Measurements from ENCODE around the gene WFIKKN1.

The WFIKKN1 gene

DNA sequence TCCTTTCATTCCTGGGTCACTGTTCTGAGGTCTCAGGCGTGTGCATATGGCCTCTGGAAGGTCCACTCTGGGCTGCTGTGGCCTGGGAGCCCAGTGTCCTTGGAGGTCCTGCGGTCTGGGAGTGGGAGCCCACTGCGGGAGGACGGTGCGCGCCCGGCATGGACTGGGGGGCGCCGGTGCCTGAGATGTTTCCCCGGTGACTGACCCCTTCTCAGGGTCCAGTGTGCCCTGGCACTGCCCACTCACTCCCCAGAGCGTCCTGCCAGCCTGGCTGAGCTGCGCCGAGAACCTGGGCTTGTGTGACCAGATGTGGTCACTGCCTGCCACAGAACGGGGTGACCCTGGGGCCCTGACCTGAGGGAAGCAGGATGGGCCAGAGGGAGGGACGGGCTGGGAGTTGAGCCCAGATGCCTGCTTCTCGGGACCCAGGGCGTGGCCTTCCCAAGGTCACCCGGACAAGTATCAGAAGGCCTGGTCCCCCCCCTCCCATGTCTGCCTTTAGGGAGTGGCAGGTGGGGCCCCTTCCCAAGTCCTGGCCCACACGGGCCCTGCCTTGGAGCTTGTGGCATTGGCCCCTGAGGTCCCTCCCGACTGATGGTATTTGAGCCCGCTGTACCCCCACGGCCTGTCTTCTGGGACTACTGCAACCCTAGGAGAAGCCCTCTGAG is 43.6 kb downstream of the WFIKKN1 start:
- DNase-seq (ENCODE audit: low read depth) = no peak

GRCh38 chr16:674968-675883 is 44.4 kb downstream of the WFIKKN1 start, which contains the start of gene RHBDL1:
RHBDL1 (plus strand) TSS chr16:675671; CDS start chr16:675791, 120 bp downstream.
- DNase-seq (ENCODE audit: low read depth) = no peak

DNA sequence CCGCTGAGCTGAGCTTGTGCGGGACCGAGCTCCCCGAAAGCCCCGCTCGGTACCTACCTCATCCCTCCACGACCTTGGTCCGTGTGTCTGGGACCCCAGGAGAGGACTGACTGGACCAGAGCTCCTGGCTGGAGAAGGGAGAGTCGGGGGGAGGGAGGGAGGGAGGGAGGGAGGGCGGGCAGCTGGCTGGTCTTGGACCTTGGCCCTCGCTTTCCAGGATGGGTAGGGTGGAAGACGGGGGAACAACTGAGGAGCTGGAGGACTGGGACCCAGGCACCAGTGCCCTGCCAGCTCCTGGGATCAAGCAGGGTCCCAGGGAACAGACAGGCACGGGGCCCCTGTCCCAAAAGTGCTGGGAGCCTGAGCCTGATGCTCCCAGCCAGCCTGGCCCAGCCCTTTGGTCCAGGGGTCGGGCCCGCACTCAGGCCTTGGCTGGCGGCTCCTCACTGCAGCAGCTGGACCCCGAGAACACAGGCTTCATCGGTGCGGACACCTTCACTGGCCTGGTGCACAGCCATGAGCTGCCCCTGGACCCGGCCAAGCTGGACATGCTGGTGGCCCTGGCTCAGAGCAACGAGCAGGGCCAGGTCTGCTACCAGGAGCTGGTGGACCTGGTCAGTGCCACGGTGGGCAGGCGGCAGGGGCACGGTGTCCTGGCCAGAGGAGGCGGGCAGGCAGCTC is 45.2 kb downstream of the WFIKKN1 start:
- DNase-seq (ENCODE audit: low read depth) = no peak

GRCh38 chr16:676565-676902 is 45.7 kb downstream of the WFIKKN1 start:
- DNase-seq (ENCODE audit: low read depth) = no peak

DNA sequence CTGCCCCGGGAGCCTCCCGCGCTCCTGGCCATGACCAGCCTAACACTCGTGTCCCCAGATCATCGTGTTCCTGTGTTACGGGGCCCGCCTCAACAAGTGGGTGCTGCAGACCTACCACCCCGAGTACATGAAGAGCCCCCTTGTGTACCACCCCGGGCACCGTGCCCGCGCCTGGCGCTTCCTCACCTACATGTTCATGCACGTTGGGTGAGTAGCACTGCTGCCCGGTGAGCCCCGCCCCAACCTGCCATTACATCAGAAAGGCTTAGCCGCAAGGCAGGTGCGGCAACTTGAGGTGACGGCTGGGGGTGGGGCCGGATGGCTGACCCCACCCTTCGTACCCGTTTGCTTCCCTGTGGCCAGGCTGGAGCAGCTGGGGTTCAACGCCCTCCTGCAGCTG is 46.1 kb downstream of the WFIKKN1 start:
- DNase-seq (ENCODE audit: low read depth) = no peak

DNA sequence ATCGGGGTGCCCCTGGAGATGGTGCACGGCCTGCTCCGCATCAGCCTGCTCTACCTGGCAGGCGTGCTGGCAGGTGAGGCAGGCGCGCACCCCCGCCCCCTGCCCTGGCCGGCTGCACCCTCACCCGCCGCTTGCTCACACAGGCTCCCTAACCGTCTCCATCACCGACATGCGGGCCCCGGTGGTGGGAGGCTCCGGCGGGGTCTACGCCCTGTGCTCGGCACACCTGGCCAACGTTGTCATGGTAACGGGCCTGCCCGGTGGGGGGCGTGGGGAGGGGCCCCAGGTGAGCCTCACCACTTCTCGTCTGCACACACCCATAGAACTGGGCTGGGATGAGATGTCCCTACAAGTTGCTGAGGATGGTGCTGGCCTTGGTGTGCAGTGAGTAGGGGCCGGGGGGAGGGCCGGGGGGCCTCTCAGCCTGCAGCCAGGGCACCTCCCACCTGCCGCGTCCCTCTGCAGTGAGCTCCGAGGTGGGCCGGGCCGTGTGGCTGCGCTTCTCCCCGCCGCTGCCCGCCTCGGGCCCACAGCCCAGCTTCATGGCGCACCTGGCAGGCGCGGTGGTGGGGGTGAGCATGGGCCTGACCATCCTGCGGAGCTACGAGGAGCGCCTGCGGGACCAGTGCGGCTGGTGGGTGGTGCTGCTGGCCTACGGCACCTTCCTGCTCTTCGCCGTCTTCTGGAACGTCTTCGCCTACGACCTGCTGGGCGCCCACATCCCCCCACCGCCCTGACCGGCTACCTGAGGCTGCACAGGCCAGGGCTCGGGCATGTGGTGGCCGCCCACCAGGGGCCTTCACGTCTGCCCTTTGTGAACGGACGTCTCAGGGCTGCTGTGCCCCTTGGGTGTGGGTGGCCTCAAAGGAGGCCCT is 46.8 kb downstream of the WFIKKN1 start:
- no peak for DNase-seq (ENCODE audit: low read depth)

DNA sequence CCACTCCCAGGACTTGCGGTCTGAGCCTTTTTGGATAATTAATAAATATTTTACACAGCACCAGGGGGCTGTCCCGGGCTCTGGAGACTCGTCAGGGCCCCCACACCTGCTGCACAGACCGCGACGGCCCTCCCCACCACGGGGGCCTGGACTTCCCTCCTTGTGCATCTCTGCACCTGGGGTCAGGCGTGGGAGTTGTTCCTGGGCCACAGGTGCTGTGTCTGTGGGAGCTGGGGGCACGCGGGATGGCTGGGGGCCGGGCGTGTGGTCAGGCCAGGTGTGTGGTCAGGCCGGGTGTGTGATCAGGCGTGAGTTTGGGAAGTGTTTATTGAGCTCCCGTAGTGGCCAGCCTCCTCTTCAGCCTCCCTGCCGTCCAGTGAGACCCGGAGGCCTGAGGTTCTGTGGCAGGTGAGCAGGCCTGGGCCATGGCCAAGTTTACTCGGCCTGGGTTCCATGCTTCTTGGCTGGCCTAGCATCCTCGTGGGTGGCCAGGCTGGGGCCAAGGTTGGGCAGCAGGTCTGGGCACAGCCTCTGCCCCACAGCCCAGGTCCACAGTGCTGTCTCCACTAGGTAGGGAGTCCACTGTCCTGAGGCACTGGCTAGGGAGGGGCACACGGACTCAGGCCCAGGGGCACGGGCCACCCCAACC is 47.5 kb downstream of the WFIKKN1 start:
- no peak for DNase-seq (ENCODE audit: low read depth)

- no peak for DNase-seq (ENCODE audit: low read depth)
Observed at GRCh38 chr16:678858-679813, 48.4 kb downstream of the WFIKKN1 start.

DNA sequence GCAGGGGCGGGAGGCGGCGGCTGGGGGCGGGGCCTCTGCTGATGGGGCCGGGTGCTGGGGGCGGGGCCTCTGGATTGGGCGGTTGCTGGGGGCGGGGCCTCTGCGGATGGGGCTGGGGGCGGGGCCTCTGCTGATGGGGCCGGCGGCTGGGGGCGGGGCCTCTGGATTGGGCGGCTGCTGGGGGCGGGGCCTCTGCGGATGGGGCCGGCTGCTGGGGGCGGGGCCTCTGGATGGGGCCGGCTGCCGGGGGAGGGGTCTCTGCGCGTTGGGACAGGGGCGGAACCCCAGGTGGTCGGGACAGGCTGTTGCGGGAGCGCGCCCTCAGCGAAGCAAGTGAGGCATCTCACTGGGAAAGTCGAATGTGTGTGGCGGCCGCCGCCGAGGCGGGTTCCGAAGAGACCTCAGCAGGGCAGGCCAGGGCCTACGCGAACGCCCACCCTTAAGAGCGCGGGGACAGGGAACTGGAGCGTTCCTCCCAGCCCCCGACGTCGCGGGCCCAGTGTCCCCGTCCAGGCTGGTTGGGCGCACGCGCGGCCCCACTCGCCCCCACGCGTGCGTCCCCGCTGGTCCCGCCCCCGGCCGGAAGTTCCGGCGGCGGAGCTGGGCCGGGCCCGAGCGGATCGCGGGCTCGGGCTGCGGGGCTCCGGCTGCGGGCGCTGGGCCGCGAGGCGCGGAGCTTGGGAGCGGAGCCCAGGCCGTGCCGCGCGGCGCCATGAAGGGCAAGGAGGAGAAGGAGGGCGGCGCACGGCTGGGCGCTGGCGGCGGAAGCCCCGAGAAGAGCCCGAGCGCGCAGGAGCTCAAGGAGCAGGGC is 49.2 kb downstream of the WFIKKN1 start, which contains the start of gene STUB1:
Gene STUB1, plus strand, starts transcription at position 597 of the 811 bp plus-strand sequence. Its CDS starts 116 bp downstream, at position 713.
- peak; percentile 83 for DNase-seq (ENCODE audit: low read depth)

DNA sequence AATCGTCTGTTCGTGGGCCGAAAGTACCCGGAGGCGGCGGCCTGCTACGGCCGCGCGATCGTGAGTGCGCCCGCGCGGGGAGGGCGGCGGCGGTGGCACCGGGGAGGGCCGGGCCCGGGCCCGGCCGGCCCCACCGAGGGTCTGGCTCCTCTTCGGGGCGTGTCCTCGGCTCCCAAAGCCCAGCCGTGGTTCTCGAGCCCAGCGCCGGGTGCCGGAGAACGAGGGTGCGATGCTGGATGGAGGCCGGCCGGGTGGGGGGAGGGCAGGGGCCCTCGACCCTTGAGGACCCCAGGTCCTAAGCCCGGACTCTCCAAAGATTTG is 49.8 kb downstream of the WFIKKN1 start:
- DNase-seq (ENCODE audit: low read depth) = no peak

GRCh38 chr16:680967-681745 is 50.4 kb downstream of the WFIKKN1 start:
- no peak for DNase-seq (ENCODE audit: low read depth)

DNA sequence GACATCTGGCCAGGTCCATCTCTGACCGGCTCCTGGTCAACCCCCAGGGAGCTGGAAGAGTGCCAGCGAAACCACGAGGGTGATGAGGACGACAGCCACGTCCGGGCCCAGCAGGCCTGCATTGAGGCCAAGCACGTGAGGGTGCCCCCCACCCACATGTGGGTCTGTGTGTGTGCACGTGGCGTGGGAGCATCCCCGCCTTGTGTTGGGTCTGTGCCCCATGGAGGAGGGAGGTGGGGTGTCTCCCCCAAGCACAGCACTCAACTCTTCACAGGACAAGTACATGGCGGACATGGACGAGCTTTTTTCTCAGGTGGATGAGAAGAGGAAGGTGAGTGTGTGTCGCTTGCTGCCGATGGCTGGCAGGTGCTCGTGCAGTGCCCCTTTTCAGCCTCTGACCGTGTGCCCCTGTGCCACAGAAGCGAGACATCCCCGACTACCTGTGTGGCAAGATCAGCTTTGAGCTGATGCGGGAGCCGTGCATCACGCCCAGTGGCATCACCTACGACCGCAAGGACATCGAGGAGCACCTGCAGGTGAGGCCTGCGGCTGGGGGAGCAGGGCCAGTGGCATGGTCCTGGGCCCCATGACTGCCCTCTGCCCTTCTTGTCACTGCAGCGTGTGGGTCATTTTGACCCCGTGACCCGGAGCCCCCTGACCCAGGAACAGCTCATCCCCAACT is 51.1 kb downstream of the WFIKKN1 start:
- no peak for DNase-seq (ENCODE audit: low read depth)

DNA sequence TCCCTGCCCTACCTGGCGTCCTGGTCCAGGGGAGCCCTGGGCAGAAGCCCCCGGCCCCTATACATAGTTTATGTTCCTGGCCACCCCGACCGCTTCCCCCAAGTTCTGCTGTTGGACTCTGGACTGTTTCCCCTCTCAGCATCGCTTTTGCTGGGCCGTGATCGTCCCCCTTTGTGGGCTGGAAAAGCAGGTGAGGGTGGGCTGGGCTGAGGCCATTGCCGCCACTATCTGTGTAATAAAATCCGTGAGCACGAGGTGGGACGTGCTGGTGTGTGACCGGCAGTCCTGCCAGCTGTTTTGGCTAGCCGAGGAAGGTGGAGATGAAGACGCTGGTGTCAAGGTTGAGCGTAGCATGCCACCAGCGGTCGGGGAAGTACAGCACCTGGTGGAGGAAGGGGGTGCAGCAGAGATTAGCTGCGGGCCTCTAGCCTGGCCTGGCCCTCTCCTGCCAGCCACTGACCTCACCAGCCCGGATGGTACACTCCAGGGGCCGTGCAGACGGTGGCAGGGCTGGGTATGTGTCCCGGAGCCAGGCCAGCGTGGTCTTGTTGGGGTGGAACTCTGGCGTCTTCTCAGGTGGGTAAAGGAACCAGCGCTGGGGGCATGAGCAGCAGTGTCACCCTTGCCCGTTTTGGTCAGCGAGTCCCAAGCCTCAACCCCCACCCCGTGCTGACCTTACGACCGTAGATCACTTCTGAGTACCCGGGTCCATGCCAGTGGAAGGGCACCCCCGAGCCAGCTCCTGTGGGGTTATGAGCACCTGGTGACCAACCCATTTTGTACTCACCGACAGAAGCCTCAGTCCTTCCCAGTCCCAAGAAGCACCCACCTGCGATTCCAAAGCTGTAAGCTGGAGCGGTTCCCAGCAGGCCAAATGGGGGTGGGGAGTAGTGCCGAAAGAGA is 52.0 kb downstream of the WFIKKN1 start:
- DNase-seq (ENCODE audit: low read depth) = no peak

DNA sequence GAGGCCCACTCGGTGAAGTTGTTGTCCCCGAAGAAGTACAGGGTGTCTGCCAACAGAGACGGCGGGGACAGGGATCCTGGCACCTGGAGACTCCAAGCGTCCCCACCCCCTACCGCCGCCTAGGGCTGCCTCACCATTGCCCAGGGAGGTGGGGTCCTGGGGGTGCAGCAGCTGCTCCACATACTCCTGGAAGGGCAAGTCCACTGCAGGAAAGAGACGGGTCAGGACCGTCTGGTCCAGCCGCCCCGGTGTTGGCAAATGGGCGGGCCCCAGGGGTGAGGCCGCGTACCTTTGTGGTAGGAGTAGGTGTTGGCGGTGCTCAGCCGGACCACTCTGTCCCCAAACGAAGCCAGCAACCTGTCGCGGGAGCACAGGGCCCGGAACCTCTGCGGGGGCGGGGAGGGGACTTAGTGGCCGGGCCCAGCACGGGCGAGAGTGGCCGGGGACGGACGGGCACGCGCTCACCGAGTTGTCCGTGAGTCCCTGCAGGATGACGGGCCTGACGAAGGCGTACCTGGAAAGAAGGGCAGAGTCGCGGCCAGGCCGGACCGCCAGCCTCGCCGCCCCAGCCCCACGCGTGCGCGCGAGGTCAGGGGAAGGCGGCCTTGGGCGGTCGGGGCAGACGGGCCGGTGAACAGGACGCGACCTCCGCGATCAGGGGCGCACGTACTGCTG is 52.7 kb downstream of the WFIKKN1 start:
- DNase-seq (ENCODE audit: low read depth) = no peak

Measured in stimulated activated CD8-positive, alpha-beta memory T cell treated with anti-CD3 and anti-CD28 coated beads, Interleukin-15, amount 100 ng/mL, for 24 hours (primary cell).